KOPT-K1 (cell line): Measurements from ENCODE around the gene STAM2.
"Not testable (repeated sequence)": the region's sequence is repeated elsewhere in the genome, so short reads cannot be mapped to it uniquely, and the experiment has no call there.

Experiments used
- H3K27ac ChIP-seq: fragments of 200-600 bp; sonication (generic); 2 replicates; pipeline ENCODE4 v1.5.1; 2016; ENCODE audit warnings: antibody characterized with exemption, mild to moderate bottlenecking, low read depth, low read length; ENCODE audit not compliant: poor library complexity, severe bottlenecking
- H3K36me3 ChIP-seq: fragments of 200-600 bp; sonication (generic); 2 replicates; pipeline ENCODE4 v1.5.1; 2017; ENCODE audit warnings: antibody characterized with exemption, mild to moderate bottlenecking, low read length, moderate library complexity; ENCODE audit not compliant: insufficient read depth
- H3K9me3 ChIP-seq: fragments of 200-600 bp; sonication (generic); 2 replicates; pipeline ENCODE4 v1.5.1; 2017; ENCODE audit warnings: antibody characterized with exemption, low read length, mild to moderate bottlenecking; ENCODE audit not compliant: insufficient read depth, poor library complexity, severe bottlenecking

STAM2 gene

DNA sequence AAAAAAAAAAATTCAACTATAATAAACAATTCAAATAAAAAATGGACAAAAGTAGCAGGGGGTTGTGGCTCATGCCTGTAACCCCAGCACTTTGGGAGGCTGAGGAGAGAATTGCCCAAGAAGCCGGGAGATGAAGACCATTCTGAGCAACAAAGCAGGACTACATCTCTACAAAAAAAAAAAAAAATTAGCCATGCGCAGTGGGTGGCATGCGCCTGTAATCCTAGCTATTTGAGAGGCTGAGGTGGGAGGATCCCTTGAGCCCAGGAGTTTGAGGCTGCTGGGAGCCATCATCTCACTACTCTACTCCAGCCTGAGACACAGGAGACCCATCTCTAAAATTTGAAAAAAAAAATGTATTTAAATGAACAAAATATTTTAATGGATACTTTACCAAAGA, 72.3 kb downstream of the STAM2 start:
- Histone ChIP-seq H3K36me3 (no peaks in the 10 kb centered on the region), H3K9me3 (no peaks in the 10 kb centered on the region)

DNA sequence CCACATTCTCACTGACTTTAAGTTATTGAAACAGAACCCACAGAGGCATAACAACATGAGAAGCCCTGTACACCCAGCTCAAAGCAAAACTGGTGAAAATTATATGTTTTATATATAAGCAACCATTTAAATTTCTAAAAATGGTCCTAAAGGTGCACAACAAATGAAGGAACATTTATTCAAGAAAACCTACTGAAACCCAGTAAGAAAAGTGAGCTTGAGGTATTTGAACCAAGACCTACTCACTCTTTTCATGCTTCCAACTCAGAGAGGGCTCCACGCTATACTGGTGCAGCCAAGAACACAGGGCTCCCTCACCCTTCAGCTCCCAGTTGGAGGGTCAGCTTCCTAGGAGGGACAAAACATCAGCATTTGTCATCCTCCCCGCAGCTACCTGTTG, 74.6 kb downstream of the STAM2 start:
- no peak overlapping the region for H3K27ac ChIP-seq
- no peaks in the 10 kb centered on the region for H3K36me3 ChIP-seq
- no peaks in the 10 kb centered on the region for H3K9me3 ChIP-seq

More for the DNA sequence above, 72.3 kb downstream of the STAM2 start:
- H3K27ac ChIP-seq: no peak overlapping the region

DNA sequence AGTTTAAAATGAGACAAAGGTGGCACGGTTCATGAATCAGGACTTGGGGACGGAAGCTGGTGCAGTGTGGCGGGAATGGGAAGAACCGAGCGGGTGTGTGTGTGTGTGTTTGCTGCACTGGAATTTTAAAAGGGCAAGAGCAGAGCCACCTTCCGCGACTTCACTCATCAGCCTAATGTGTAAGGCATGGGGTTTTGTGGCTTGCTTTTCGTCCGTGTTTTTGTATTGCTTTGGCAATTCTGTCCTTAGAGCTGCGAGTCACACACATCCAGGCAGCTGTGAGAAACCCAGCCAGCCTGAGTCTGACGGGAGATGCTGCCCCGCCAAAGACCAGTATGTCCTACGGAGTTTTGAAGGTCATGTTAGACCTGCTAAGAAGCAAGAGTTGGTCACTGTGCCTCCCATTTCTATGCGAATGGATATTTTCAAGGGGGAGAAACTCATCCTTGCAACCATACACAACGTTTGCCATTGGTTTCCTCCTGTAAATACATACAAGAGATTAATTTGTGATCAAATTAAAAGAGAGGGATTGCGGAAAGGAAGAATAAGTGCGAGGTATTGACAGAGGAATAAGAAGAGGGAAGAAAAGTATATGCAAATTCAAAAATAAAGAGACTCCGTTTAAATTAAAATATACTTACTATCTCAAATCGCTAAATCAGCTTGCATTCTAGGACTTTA, 76.1 kb downstream of the STAM2 start:
- Histone ChIP-seq H3K27ac (no peak overlapping the region), H3K9me3 (no peaks in the 10 kb centered on the region)

DNA sequence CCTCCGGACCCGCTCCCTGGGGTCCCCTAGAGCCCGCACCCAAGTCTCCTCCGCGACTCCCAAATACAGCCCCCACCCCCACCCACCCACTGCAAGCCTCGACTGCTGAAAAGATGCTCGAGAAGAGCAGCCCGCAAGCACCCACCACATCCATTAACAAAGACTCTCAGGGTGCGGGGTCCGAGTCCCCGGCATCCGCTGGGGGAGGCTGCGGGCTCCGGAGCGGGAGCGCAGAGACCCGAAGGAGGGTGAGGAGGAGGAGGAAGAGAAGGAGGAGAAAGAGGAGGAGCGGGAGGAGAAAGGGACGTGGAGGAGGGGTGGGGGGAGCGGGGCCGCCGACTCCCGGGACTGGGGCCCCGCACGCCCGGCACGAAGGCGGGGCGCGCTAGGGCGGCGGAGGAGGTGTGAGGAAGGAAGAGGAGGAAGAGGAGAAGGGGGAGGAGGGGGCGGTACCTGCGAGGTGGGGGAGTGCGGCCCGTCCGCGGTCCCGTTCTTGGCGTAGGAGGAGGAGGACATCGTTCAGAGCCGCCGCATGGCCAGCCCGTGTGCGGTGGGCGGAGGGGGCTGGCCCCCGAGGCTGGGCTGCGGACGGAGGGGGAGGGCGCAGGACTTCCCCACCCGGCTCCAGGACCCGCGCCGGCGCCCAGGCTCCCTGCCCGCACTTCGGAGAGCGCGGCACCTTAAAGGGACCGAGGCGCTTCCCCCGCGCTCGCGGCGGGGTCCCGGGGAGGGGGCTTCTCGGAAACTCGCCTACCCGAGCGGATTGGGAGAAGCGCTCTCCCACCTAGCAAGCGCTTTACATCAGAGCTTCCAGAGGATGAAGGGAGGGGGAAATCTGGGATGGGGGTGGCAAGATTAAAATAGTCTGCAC, 76.8 kb downstream of the STAM2 start, which contains the start of gene CACNB4:
TSS of gene CACNB4 (minus strand) at position 549 of the 871 bp plus-strand sequence.
- Histone ChIP-seq H3K9me3 (no peaks in the 10 kb centered on the region), H3K27ac (no peak within 1 kb of the TSS), H3K36me3 (no peaks in the 10 kb centered on the region)

More for the DNA sequence above, 76.1 kb downstream of the STAM2 start:
- H3K36me3 ChIP-seq: no peaks in the 10 kb centered on the region

DNA sequence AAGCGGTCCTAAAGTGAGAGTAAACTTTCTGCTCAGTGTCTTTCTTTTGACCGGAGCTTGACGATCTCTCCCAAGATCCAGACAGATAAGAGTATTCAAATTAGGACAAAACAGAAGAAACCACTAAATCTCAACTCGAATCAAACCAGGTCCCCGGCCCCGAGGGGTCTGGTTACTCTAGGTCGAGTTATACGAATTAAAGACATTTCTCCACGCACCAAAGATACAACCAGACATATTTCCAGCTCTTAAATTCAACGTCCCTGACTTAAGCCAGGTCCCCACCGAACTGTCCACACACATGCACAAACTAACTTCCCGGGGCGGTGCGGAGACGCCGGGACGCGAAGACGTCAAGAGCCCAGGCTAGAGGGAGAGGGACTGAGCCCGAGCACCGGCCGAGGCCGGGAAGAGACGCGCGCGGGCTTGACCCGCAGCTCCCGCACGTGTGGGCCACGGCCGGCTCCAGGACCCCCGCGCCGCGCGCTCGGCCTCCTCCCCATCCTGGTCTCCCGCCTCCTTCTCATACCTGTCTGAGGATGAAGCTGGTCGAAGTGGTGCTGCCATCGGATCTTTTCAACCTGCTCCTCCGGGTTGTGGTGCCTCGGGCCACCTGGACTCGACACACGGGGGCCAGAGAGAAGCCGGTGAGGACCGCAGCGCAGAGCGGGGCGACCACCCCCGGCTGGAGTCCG, 77.6 kb downstream of the STAM2 start:
- Histone ChIP-seq H3K9me3 (no peaks in the 10 kb centered on the region), H3K27ac (no peak overlapping the region), H3K36me3 (no peaks in the 10 kb centered on the region)

DNA sequence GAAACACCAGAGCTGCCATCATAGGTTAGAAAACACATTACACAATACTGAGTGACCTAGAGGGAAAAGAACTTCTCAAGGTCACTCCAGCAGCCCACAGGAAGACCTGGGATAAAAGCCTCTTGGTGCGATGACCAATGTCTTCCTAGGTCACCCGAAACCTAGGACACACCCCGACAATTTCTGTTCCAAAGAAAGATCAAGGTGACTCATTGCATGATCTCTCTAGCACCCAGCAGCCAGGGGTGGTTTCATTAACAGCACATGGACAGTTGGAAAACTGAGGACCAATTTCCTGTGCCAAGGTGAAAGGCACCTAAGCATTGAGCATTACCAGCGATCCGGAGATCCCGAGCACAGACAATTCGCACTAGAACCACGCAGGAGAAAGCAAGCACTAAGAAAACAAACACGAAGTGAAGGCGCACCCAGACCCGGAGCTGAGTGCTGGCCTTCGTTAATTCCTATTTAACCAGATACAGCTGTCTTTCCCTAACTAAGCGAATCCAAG, 78.2 kb downstream of the STAM2 start:
- no peaks in the 10 kb centered on the region for H3K9me3 ChIP-seq
- H3K27ac ChIP-seq: no peak overlapping the region
- no peaks in the 10 kb centered on the region for H3K36me3 ChIP-seq

DNA sequence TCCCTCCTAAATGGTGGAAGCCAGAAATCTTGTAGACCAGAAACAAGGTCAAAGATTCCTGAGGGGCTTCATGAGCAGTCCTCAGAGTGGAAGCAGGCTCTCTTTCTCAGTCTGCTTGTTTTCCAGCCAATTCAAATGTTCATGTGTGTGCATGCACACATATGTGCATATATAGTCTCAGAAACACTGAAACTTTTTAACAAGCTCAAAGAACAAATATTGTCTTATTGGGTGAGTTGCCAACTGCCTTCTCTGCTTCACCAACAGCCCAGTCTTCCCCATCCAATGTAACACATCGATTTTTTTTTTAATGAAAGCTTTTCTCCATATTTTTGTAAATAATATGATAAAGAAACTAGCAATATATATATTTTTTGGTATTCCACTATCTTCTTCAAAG, 80.4 kb downstream of the STAM2 start:
- Histone ChIP-seq H3K27ac (no peak overlapping the region), H3K36me3 (no peaks in the 10 kb centered on the region), H3K9me3 (no peaks in the 10 kb centered on the region)

DNA sequence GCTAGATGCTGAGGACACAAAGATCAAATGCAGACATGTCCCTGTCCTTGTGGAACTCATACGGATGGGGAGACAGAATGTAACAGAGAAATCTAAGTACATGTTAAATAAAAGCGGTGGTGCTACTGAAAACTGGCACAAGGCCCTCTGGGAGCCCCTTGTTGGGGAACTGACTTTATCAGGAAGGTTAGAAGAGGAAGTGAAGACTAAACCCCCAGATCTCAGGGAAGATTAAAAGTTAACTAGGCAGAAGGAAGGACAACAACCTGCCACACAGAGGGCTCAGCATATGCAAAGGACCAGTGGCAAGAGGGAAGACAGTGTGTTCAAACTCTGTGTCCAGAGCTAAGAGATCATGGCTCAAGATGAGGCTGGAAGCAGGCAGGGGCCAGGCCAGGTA, 81.5 kb downstream of the STAM2 start:
- no peaks in the 10 kb centered on the region for H3K9me3 ChIP-seq
- H3K36me3 ChIP-seq: no peaks in the 10 kb centered on the region
- no peak overlapping the region for H3K27ac ChIP-seq

DNA sequence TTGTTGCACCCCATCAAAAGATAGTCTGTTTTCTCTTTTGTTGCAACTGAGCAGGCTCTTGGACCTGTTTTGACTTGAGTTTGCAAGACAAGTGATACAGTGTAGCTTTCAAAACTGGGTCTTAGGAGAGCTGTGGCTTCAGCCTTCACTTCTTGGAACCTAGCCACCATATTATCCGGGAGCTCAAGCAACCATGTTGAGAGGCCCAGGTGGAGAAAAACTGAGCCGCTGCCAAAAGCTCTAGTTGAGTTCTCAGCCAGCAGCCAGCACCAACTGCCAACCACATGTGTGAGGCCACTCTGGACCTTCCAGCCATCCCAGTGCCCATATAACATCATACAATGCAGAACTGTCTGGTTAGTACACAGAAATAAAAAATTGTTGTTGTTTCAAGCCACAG, 82.1 kb downstream of the STAM2 start:
- Histone ChIP-seq H3K36me3 (no peaks in the 10 kb centered on the region), H3K27ac (no peak overlapping the region), H3K9me3 (no peaks in the 10 kb centered on the region)

DNA sequence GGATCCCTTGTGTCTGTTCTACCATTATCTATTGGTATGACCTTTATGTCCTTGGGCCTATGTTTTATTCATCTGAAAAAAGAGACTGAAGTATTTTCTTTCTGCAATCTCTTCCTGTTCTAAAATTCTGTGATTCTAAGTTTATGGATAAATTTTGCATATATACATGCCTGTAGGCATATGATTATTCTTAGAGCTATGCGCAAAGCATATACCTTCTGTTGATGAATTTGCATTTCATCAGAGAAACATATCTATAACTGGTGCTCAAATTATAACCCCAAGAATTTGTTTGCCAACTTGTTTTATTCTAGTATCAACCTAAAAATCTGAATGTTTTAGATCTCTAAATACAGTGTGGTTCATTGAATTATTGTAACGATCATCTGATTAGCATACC, 83.5 kb downstream of the STAM2 start:
- Histone ChIP-seq H3K27ac (no peak overlapping the region), H3K36me3 (no peaks in the 10 kb centered on the region)

DNA sequence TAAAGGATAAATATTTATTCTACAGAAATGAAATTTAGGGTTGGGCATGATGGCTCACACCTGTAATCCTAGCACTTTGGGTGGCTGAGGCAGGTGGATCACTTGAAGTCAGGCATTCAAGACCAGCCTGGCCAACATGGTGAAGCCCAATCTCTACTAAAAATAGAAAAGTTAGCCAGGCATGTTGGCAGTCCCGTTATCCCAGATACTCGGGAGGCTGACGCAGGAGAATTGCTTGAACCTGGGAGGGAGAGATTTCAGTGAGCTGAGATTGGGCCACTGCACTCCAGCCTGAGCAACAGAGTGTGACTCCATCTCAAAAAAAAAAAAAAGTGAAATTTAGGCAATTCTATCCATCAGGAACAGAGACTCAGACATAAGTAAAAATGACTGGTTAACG, 84.8 kb downstream of the STAM2 start:
- H3K27ac ChIP-seq, H3K9me3 ChIP-seq: not testable (repeated sequence)

More for the DNA sequence above, 83.5 kb downstream of the STAM2 start:
- no peaks in the 10 kb centered on the region for H3K9me3 ChIP-seq

DNA sequence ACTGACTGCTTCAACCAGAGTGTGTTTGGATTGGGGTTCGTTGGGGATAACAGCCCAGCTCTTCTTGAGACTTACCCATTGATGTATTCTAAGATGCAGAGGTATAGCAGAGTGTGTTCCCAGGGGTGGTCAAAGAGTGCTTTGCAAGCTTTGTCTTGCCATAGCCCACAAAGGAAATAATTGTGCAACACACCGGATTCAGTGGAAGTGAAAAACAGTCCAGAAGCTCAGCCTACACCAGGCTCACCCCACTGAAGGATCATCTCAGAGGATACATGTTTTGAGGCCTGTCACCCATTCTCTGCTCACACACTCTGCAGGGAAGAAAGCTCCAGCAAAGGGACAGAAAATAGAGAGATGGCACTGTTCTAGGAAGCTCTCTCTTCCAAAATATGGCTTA, 86.3 kb downstream of the STAM2 start:
- no peak overlapping the region for H3K27ac ChIP-seq
- H3K36me3 ChIP-seq: no peaks in the 10 kb centered on the region
- H3K9me3 ChIP-seq: no peaks in the 10 kb centered on the region

More for the DNA sequence above, 84.8 kb downstream of the STAM2 start:
- H3K36me3 ChIP-seq: not testable (repeated sequence)

DNA sequence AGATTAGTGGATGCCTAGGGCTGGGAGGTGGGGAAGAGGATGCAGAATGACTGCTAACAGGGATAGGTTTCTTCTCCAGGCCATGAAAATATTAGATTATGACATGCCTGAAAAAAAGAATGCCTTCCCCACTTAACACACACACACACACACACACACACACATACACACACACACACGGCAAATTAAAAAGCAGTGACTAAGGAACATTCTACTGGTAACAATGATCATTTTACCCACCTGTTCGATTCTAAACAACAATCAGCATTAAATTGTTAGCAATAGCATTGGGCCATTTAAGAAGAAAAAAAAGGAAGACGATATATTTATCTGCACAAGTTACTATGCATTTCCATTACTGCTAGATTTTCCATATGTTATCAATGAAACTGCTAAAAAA, 87.6 kb downstream of the STAM2 start:
- H3K36me3 ChIP-seq: no peaks in the 10 kb centered on the region
- H3K9me3 ChIP-seq: no peaks in the 10 kb centered on the region
- H3K27ac ChIP-seq: no peak overlapping the region

DNA sequence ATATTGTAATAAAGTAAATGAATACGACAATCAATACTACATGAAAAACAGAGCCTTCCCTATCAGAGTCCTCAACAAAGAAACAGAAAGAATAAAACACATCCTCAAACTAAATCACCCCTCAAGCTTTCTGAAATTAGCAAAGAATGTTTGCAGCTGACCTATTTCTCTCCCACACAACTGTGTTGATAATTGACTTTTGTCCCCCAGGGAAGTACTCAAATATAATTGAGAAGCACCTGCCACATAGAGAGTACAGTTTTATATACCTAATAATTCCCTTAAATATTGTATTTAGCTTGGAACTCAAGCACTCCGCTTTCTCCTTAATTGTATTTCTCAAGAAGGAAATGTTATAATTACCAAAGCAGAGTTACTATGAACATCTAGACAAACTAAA, 89.3 kb downstream of the STAM2 start:
- H3K36me3 ChIP-seq: no peaks in the 10 kb centered on the region
- no peak overlapping the region for H3K27ac ChIP-seq
- H3K9me3 ChIP-seq: no peaks in the 10 kb centered on the region

DNA sequence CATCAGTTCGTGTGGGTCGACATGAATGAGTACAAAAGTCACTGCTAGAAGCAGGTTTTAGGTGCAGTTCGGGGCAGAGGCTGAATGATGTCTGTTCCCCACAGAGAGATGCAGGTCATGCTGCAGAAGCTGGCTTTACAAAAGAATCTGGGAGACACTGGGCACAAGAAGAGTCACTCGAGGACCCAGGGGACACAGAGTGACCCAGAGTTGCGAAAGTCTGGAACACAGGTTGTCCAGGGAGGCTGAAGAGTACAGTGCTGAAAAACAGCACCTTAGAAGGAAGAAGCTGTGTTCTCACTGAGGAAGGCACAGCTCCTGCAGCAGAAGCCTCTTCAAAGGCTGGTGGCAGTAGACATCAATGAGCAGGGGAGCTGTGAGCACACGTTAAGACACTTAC, 91.5 kb downstream of the STAM2 start:
- Histone ChIP-seq H3K9me3 (no peaks in the 10 kb centered on the region), H3K27ac (no peak overlapping the region), H3K36me3 (no peaks in the 10 kb centered on the region)
